Spleen (tissue), 11 donors: ENCODE data around the gene PODNL1. TPM values are rescaled to one million over a fixed set of nuclear protein-coding genes. Genes with fewer than 3 reads are reported as not detected.

Experiments
- DNase-seq: peaks from one replicate; pipeline ENCODE4 v3.0.0-alpha.2; 2020
- H3K27ac ChIP-seq, 8 donors: fragments of 200-600 bp; sonication (generic) in 7 of 8; 1 replicate in 4 of 8; 2 replicates in 4 of 8; pipeline versions ENCODE4 v1.5.0 to v1.8.0; 2016 to 2021; ENCODE audit warnings: inconsistent platforms in 4 of 8, mild to moderate bottlenecking in 4 of 8, moderate library complexity in 1 of 8
- H3K27me3 ChIP-seq, 7 donors: fragments of 200-600 bp; sonication (generic) in 6 of 7; replicated peaks in 1 of 7; 1 replicate in 4 of 7; 2 replicates in 3 of 7; pipeline versions ENCODE4 v1.5.0 to v1.8.0; 2016 to 2021; ENCODE audit warnings: inconsistent platforms in 3 of 7, mild to moderate bottlenecking in 1 of 7
- H3K36me3 ChIP-seq, 6 donors: fragments of 200-600 bp; sonication (generic) in 5 of 6; 1 replicate in 4 of 6; 2 replicates in 2 of 6; pipeline versions ENCODE4 v1.5.0 to v1.8.0; 2016 to 2021; ENCODE audit warnings: inconsistent platforms in 2 of 6
- H3K4me1 ChIP-seq, 6 donors: fragments of 200-600 bp; sonication (generic) in 5 of 6; 1 replicate in 3 of 6; 2 replicates in 3 of 6; pipeline versions ENCODE4 v1.5.0 to v1.8.0; 2016 to 2021; ENCODE audit warnings: inconsistent platforms in 3 of 6
- H3K4me3 ChIP-seq, 8 donors: fragments of 200-600 bp; sonication (generic) in 7 of 8; 1 replicate in 4 of 8; 2 replicates in 4 of 8; pipeline versions ENCODE4 v1.5.0 to v1.8.0; 2016 to 2021; ENCODE audit warnings: inconsistent platforms in 4 of 8, mild to moderate bottlenecking in 4 of 8, moderate library complexity in 2 of 8
- H3K9me3 ChIP-seq, 8 donors: fragments of 200-600 bp; sonication (generic) in 7 of 8; 1 replicate in 4 of 8; 2 replicates in 4 of 8; pipeline versions ENCODE4 v1.5.0 to v1.8.0; 2016 to 2021; ENCODE audit warnings: inconsistent platforms in 4 of 8
- POLR2A ChIP-seq, 3 donors: fragments of 450-650 bp; IDR thresholded peaks; one replicate each; pipeline ENCODE4 v1.5.1; 2017; ENCODE audit warnings: antibody characterized with exemption in 3 of 3, mild to moderate bottlenecking in 1 of 3
- POLR2AphosphoS5 ChIP-seq, 3 donors: sonication (generic); formaldehyde crosslinking; IDR thresholded peaks; one replicate each; pipeline ENCODE4 v1.5.1; 2017; ENCODE audit warnings: antibody characterized with exemption in 3 of 3
- WGBS, 5 donors: extraction: QIAGEN DNeasy Blood & Tissue Kit in 3 of 5; methylation state at CpG; one replicate each; pipeline versions ENCODE4 v1.1.5 to v1.1.7; 2013 to 2018; 5-methylcytosine and 5-hydroxymethylcytosine counted together
- intact Hi-C: fragments of 100-400 bp; cut with DNase I; formaldehyde crosslinking; loops from one replicate; pipeline ENCODE4 v1.15.0; 2023; ENCODE audit warnings: low total_unique reads
- polyA plus RNA-seq, 3 donors: library from polyadenylated mRNA; stranded (reverse); fragments of 200-250 nt; gene quantifications; one replicate each; pipeline ENCODE4 v1.2.1, GENCODE V29; 2013
- total RNA-seq, 7 donors: library from RNA; depleted of rRNA in 3 of 7; stranded (reverse); fragments of >200 nt in 3 of 7; fragmentation: NEBNext Ultra II Directional in 4 of 7; extraction: Animal tissue kit (Norgen Biotek cat#: 25700) in 4 of 7; gene quantifications; one replicate each; pipeline versions ENCODE4 v1.1.0 to v1.2.1, GENCODE V29; 2016 to 2021
- TF ChIP-seq, protein P1 (sequence below), 11 experiments: fragments of 200-600 bp in 7 of 11; fragments of 450-650 bp in 4 of 11; sonication (generic) in 4 of 11; IDR thresholded peaks in 8 of 11; conservative IDR thresholded peaks in 3 of 11; 1 replicate in 7 of 11; 2 replicates in 4 of 11; pipeline versions ENCODE4 v1.4.0 to v1.8.0; 2016 to 2021; ENCODE audit warnings: antibody characterized with exemption in 11 of 11, inconsistent platforms in 4 of 11, mild to moderate bottlenecking in 1 of 11
- donor health status: healthy with polysubstance abuse.
- donor health status: DM: no; HTN: no; CAD: no; lungs with moderate emphysema.
- donor health status: DM: no; HTN: no; CAD: no.
- donor health status: Bipolar disorder and iron deficiency.
- donor health status: healthy.
- donor health status: DM: no; HTN: no; CAD: no.
- donor health status: DM: yes; HTN: yes; CAD: no.

PODNL1 gene
- total and polyA plus RNA-seq, 10 donors: 0.19 to 3.0 (median 0.54) TPM; not detected in 1

DNA sequence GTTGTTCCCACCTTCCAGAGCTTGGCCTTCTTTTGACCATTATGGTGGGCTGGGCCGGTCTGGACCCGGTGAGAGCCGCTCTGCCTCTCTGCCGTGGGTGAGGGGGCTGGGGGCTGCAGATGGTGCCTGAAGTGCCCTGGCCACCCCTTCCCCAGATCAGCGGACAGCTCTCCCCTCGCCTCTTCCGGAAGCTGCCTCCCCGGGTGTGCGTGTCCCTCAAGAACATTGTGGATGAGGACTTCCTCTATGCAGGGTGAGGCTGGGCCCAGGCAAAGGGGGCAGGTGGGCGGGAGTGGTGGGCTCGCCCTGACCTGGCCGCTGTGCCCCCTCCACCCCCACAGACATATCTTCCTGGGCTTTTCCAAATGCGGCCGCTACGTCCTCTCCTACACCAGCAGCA is 16.0 kb upstream of the PODNL1 start:
- TF ChIP-seq, protein P1, sequence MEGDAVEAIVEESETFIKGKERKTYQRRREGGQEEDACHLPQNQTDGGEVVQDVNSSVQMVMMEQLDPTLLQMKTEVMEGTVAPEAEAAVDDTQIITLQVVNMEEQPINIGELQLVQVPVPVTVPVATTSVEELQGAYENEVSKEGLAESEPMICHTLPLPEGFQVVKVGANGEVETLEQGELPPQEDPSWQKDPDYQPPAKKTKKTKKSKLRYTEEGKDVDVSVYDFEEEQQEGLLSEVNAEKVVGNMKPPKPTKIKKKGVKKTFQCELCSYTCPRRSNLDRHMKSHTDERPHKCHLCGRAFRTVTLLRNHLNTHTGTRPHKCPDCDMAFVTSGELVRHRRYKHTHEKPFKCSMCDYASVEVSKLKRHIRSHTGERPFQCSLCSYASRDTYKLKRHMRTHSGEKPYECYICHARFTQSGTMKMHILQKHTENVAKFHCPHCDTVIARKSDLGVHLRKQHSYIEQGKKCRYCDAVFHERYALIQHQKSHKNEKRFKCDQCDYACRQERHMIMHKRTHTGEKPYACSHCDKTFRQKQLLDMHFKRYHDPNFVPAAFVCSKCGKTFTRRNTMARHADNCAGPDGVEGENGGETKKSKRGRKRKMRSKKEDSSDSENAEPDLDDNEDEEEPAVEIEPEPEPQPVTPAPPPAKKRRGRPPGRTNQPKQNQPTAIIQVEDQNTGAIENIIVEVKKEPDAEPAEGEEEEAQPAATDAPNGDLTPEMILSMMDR (IDR thresholded peaks at IDR 0.05 in 8 of 11, conservative IDR thresholded peaks at IDR 0.05 in 3 of 11): no peak
- no peak for TF ChIP-seq POLR2A (IDR thresholded peaks at IDR 0.05)
- TF ChIP-seq POLR2AphosphoS5 (IDR thresholded peaks at IDR 0.05): no peak
- intact Hi-C loops: loop anchor here (10.0 kb wide), 1 partner anchor 81 kb away; the partner anchor contains the start of gene IL27RA
- H3K4me3 ChIP-seq: peak overlapping the region in 1 of 8 donors; percentile 93
- no peaks in the 10 kb centered on the region for H3K27me3 ChIP-seq
- no peak overlapping the region for H3K27ac ChIP-seq
- no peak for DNase-seq
- H3K36me3 ChIP-seq: peaks cover 4 to 53% (median 46%) of the 10 kb centered on the region in 6 donors
- WGBS, 5 donors: 88 to 93% (median 92%) methylated on average over 12 to 15 of the region's 15 CpGs
- H3K9me3 ChIP-seq: no peaks in the 10 kb centered on the region
- peaks cover 15 to 32% (median 22%) of the 10 kb centered on the region in 6 donors for H3K4me1 ChIP-seq

GRCh38 chr19:13952931-13953531 is 14.8 kb upstream of the PODNL1 start:
- TF ChIP-seq POLR2AphosphoS5 (IDR thresholded peaks at IDR 0.05): no peak
- TF ChIP-seq POLR2A (IDR thresholded peaks at IDR 0.05): no peak
- TF ChIP-seq, protein P1 (IDR thresholded peaks at IDR 0.05 in 8 of 11, conservative IDR thresholded peaks at IDR 0.05 in 3 of 11): no peak
- DNase-seq: no peak
- Histone ChIP-seq H3K9me3 (no peaks in the 10 kb centered on the region), H3K4me1 (peaks cover 15 to 32% (median 22%) of the 10 kb centered on the region in 6 donors), H3K36me3 (peaks cover 4 to 41% (median 36%) of the 10 kb centered on the region in 6 donors), H3K27ac (peak overlapping the region in 6 of 8 donors; percentile 82 to 94 (median 92)), H3K27me3 (no peaks in the 10 kb centered on the region), H3K4me3 (peak overlapping the region; percentile 70 to 93 (median 78))
- intact Hi-C loops: loop anchor here (10.0 kb wide), 1 partner anchor 82 kb away; the partner anchor contains the start of gene IL27RA
- 6 to 16% (median 10%) methylated on average over 11 to 13 of the region's 13 CpGs for WGBS, 5 donors

GRCh38 chr19:13952154-13952930 is 14.1 kb upstream of the PODNL1 start, which contains the start of gene DCAF15:
Gene DCAF15 (plus strand): TSS chr19:13952509. CDS start chr19:13952513, 4 bp downstream.
- peak within 1 kb of the TSS; percentile 70 to 93 (median 78) for H3K4me3 ChIP-seq
- peak; percentile 99 for DNase-seq
- 0 to 3% (median 1%) methylated on average over 44 to 62 of the region's 65 CpGs for WGBS, 5 donors
- H3K9me3 ChIP-seq: no peaks in the 10 kb centered on the region
- peak within 1 kb of the TSS; percentile 82 to 94 (median 88) for H3K27ac ChIP-seq
- TF ChIP-seq, protein P1 (IDR thresholded peaks at IDR 0.05 in 8 of 11, conservative IDR thresholded peaks at IDR 0.05 in 3 of 11): peak in 3 of 11 experiments; percentile 36 to 44 (median 41)
- TF ChIP-seq POLR2AphosphoS5 (IDR thresholded peaks at IDR 0.05) (peak; percentile 82 to 90 (median 83)), POLR2A (IDR thresholded peaks at IDR 0.05) (no peak)
- peaks cover 15 to 32% (median 22%) of the 10 kb centered on the region in 6 donors for H3K4me1 ChIP-seq
- intact Hi-C loops: loop anchor here (10.0 kb wide), 1 partner anchor 82 kb away; the partner anchor contains the start of gene IL27RA
- no peaks in the 10 kb centered on the region for H3K27me3 ChIP-seq
- H3K36me3 ChIP-seq: peaks cover 4 to 34% (median 29%) of the 10 kb centered on the region in 6 donors
